Nephron (organoid): ENCODE data around the gene PRDX3.

Experiments used
- H3K27ac Mint-ChIP-seq, 3 experiments: 2 replicates each; pipeline ENCODE4 v1.8.0; 2020; ENCODE audit warnings: mixed read lengths in 3 of 3, mild to moderate bottlenecking in 2 of 3, moderate library complexity in 1 of 3
- H3K27me3 Mint-ChIP-seq: 2 replicates; pipeline ENCODE4 v1.8.0; 2021; ENCODE audit warnings: low read depth, mild to moderate bottlenecking, moderate library complexity, mixed read lengths
- H3K36me3 Mint-ChIP-seq: 2 replicates; pipeline ENCODE4 v1.8.0; 2020; ENCODE audit warnings: low read depth, mixed read lengths
- H3K4me1 Mint-ChIP-seq: 2 replicates; pipeline ENCODE4 v1.8.0; 2020; ENCODE audit warnings: mixed read lengths
- H3K4me3 Mint-ChIP-seq, 3 experiments: 2 replicates each; pipeline ENCODE4 v1.8.0; 2020; ENCODE audit warnings: mild to moderate bottlenecking in 3 of 3, mixed read lengths in 3 of 3, moderate library complexity in 2 of 3
- H3K9me3 Mint-ChIP-seq: 2 replicates; pipeline ENCODE4 v1.8.0; 2020; ENCODE audit warnings: mixed read lengths
- TF ChIP-seq, protein P1 (sequence below), 3 experiments: fragments of 200-600 bp; sonication (generic); IDR thresholded peaks; one replicate each; pipeline ENCODE4 v1.5.0; 2021; ENCODE audit warnings: antibody characterized with exemption in 3 of 3; ENCODE audit not compliant: unreplicated experiment in 3 of 3

The PRDX3 gene

DNA sequence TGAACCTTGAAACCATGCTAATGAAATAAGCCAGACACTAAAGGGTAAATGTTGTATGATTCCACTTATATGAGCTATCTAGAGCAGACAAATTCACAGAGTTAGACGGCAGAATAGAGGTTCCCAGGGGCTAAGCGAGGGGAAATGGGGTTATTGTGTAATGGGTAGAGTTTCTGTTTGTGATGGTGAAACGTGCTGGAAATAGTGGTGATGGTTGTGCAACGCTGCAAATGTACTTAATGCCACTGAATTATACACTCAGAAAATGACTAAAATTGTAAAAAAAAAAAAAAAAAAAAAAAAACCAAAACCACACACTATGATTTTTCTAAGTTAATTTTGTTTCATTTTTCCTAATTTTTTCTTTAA lies 43.1 kb downstream of the PRDX3 start:
- Mint-ChIP-seq H3K36me3 (peaks cover 55% of the 10 kb centered on the region), H3K4me1 (no peaks in the 10 kb centered on the region), H3K27ac (no peak overlapping the region), H3K4me3 (no peak overlapping the region), H3K27me3 (no peaks in the 10 kb centered on the region), H3K9me3 (no peaks in the 10 kb centered on the region)
- TF ChIP-seq, protein P1, sequence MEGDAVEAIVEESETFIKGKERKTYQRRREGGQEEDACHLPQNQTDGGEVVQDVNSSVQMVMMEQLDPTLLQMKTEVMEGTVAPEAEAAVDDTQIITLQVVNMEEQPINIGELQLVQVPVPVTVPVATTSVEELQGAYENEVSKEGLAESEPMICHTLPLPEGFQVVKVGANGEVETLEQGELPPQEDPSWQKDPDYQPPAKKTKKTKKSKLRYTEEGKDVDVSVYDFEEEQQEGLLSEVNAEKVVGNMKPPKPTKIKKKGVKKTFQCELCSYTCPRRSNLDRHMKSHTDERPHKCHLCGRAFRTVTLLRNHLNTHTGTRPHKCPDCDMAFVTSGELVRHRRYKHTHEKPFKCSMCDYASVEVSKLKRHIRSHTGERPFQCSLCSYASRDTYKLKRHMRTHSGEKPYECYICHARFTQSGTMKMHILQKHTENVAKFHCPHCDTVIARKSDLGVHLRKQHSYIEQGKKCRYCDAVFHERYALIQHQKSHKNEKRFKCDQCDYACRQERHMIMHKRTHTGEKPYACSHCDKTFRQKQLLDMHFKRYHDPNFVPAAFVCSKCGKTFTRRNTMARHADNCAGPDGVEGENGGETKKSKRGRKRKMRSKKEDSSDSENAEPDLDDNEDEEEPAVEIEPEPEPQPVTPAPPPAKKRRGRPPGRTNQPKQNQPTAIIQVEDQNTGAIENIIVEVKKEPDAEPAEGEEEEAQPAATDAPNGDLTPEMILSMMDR (IDR thresholded peaks at IDR 0.05; ENCODE audit: unreplicated experiment in 3 of 3): no peak

DNA sequence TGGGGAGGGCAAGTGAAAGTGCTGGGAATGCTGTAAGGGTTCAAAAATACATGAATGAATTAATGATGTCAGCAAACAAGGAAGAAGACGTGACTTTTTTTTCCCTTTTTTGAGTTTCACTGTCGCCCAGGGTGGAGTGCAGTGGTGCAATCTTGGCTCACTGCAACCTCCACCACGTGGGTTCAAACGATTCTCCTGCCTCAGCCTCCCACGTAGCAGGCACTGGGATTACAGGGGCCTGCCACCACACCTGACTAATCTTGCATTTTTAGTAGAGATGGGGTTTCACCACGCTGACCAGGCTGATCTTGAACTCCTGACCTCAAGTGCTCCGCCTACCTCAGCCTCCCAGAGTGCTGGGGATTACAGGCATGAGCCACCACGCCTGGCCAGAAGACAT lies 44.7 kb downstream of the PRDX3 start:
- H3K4me3 Mint-ChIP-seq: no peak overlapping the region

DNA sequence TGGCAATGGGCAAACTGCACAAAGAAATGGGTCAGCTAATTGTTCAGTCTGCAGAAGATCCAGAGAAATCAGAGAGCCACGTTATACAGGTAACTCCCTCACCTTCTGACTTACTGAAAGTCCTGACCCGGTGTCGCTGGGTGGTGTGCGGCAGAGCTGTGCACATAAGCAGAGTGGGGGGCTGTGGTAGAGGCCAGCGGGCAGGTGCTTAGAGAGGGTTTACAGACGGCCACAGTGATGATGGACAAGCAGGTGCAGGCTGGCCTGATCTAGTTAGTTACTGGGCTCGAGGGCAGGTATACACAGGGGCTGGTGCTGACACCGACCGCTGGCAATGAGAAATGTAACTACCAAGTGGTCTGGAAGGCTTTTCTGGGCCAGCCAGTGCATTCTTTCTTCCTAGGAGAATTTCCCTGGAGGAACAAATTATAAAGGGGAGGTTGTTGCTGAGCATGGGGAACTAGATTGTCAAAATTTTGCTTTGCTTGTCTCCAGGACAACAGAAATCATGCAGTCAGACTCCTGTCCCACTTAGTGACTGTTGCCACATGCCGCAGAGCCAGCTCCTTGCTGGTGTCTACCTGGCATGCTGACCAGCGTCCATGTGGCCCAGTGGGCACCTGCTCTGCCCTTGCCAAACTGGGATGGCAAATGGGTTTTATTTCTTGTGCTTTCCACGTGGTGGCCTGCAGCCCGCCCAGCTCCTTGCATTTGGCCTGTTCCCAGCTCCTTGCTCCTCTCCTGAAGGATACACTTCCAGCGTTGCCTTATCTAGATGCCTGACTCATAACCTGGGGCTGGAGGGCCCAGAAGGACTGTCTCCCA lies 45.9 kb downstream of the PRDX3 start:
- Mint-ChIP-seq H3K4me1 (no peaks in the 10 kb centered on the region), H3K27ac (no peak overlapping the region), H3K4me3 (no peak overlapping the region), H3K9me3 (no peaks in the 10 kb centered on the region), H3K36me3 (peaks cover 57% of the 10 kb centered on the region), H3K27me3 (no peaks in the 10 kb centered on the region)
- TF ChIP-seq, protein P1 (IDR thresholded peaks at IDR 0.05; ENCODE audit: unreplicated experiment in 3 of 3): no peak

More for the DNA sequence above, 44.7 kb downstream of the PRDX3 start:
- Mint-ChIP-seq H3K27ac (no peak overlapping the region), H3K4me1 (no peaks in the 10 kb centered on the region), H3K9me3 (no peaks in the 10 kb centered on the region), H3K36me3 (peaks cover 58% of the 10 kb centered on the region), H3K27me3 (no peaks in the 10 kb centered on the region)
- TF ChIP-seq, protein P1 (IDR thresholded peaks at IDR 0.05; ENCODE audit: unreplicated experiment in 3 of 3): no peak

DNA sequence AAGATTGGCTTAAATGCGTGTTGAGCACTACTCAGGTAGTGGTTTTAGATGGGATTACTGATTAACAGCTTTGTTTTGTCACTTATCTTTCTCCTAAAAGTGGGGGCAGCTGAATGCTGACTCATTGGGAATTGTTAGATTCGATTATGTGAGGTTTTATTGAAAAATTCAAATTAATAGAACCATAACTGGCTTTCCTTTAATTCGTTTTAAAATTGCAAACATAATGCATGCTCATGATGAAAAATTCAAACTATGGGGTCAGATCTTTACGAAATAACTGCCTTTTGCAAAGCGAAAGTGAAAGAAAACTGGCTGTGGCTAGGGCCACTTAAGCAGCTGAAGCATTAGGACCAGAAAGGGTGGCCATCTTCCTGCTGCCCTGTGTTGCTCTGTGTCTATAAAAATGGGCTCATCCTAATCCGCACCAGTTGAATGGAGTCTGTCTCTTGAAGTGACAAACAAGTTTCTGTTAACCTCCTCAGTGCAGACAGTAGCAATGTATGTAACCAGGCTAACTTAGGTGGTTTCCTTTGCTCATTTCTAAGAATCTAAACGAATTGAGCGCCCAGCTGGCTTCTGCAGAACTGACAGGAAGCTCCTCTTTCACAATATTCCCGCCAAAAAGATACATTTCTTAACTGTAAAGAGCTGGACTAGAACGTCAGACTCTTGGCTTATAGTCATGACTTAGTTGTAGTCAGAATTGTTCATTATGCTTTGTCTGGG lies 46.9 kb downstream of the PRDX3 start:
- Mint-ChIP-seq H3K9me3 (no peaks in the 10 kb centered on the region), H3K27me3 (no peaks in the 10 kb centered on the region), H3K36me3 (peaks cover 63% of the 10 kb centered on the region), H3K27ac (no peak overlapping the region), H3K4me3 (no peak overlapping the region), H3K4me1 (no peaks in the 10 kb centered on the region)
- TF ChIP-seq, protein P1 (IDR thresholded peaks at IDR 0.05; ENCODE audit: unreplicated experiment in 3 of 3): no peak

DNA sequence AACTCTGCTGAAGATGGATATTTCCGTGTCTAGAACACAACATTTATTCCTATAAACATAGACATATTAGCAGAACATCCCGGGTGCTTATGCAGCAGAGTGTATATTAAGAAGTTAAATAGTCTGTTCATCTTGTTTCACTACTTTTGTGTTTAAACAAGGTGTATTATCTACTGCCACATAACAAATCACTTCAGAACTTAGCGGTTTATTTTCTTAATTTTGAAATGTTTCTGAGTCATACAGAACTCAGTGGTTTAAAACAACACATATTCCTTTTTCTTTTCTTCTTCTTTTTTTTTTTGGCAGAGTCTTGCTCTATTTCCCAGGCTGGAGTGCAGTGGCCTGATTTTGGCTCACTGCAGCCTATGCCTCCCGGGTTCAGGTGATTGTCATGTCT lies 48.9 kb downstream of the PRDX3 start:
- Mint-ChIP-seq H3K27me3 (no peaks in the 10 kb centered on the region), H3K4me1 (no peaks in the 10 kb centered on the region), H3K36me3 (peaks cover 66% of the 10 kb centered on the region), H3K27ac (no peak overlapping the region), H3K9me3 (no peaks in the 10 kb centered on the region), H3K4me3 (no peak overlapping the region)
- TF ChIP-seq, protein P1 (IDR thresholded peaks at IDR 0.05; ENCODE audit: unreplicated experiment in 3 of 3): no peak
